SK-N-SH treated with all-trans-retinoic acid at 6 μM for 48 hours (cell line): Measurements from ENCODE around the gene FCAR.
"Not testable (repeated sequence)": the region's sequence is repeated elsewhere in the genome, so short reads cannot be mapped to it uniquely, and the experiment has no call there.

Source experiments
- ATAC-seq: fragments of 200-7000 bp; cut with Tn5 transposase; 3 replicates; pipeline ENCODE4 v1.9.1; 2020; ENCODE audit warnings: mild to moderate bottlenecking, moderate library complexity
- ARNTL ChIP-seq: fragments of 450-650 bp; formaldehyde crosslinking; IDR thresholded peaks from 2 replicates; pipeline ENCODE4 v1.5.0; 2020; ENCODE audit warnings: low read depth, mild to moderate bottlenecking, moderate library complexity, borderline replicate concordance
- BACH2 ChIP-seq: fragments of 250-450 bp; sonication (Bioruptor Pico); IDR thresholded peaks from 2 replicates; pipeline ENCODE4 v1.9.0; 2021; ENCODE audit warnings: mild to moderate bottlenecking, borderline replicate concordance
- CSDC2 ChIP-seq: fragments of 250-450 bp; sonication (Bioruptor Pico); IDR thresholded peaks from 2 replicates; pipeline ENCODE4 v1.5.0; 2020; ENCODE audit warnings: mild to moderate bottlenecking, moderate library complexity
- ESRRG ChIP-seq: fragments of 250-450 bp; sonication (Bioruptor Pico); IDR thresholded peaks from 2 replicates; pipeline ENCODE4 v1.6.1; 2021; ENCODE audit warnings: mild to moderate bottlenecking
- GLIS3 ChIP-seq: fragments of 250-450 bp; sonication (Bioruptor Pico); IDR thresholded peaks from 2 replicates; pipeline ENCODE4 v1.5.0; 2020; ENCODE audit warnings: mild to moderate bottlenecking, moderate library complexity
- ISL1 ChIP-seq: fragments of 250-450 bp; sonication (Bioruptor Pico); IDR thresholded peaks from 2 replicates; pipeline ENCODE4 v2.1.2; 2022; ENCODE audit warnings: mild to moderate bottlenecking, moderate library complexity
- PPARA ChIP-seq: fragments of 250-450 bp; sonication (Bioruptor Pico); IDR thresholded peaks from 2 replicates; pipeline ENCODE4 v1.5.0; 2020; ENCODE audit warnings: mild to moderate bottlenecking, borderline replicate concordance
- RARB ChIP-seq: fragments of 250-450 bp; sonication (Bioruptor Pico); IDR thresholded peaks from 2 replicates; pipeline ENCODE4 v1.8.0; 2021; ENCODE audit warnings: mild to moderate bottlenecking, moderate library complexity
- SNAI2 ChIP-seq: fragments of 250-450 bp; sonication (Bioruptor Pico); IDR thresholded peaks from 2 replicates; pipeline ENCODE4 v1.5.0; 2020; ENCODE audit warnings: mild to moderate bottlenecking, moderate library complexity
- TCF4 ChIP-seq: fragments of 250-450 bp; sonication (Bioruptor Pico); IDR thresholded peaks from 2 replicates; pipeline ENCODE4 v1.8.0; 2021; ENCODE audit warnings: mild to moderate bottlenecking, moderate library complexity, borderline replicate concordance
- ZC3H10 ChIP-seq: fragments of 250-450 bp; sonication (Bioruptor Pico); IDR thresholded peaks from 2 replicates; pipeline ENCODE4 v1.5.1; 2021; ENCODE audit warnings: mild to moderate bottlenecking, moderate library complexity
- ZFP3 ChIP-seq: fragments of 250-450 bp; sonication (Bioruptor Pico); IDR thresholded peaks from 2 replicates; pipeline ENCODE4 v1.5.0; 2020; ENCODE audit warnings: mild to moderate bottlenecking, moderate library complexity
- ZFP30 ChIP-seq: fragments of 450-650 bp; formaldehyde crosslinking; IDR thresholded peaks from 2 replicates; pipeline ENCODE4 v1.5.0; 2022; ENCODE audit warnings: mild to moderate bottlenecking, moderate library complexity
- ZNF565 ChIP-seq: fragments of 450-650 bp; formaldehyde crosslinking; conservative IDR thresholded peaks from 2 replicates; pipeline ENCODE4 v1.5.0; 2020; ENCODE audit warnings: low read depth, mild to moderate bottlenecking, moderate library complexity
- ZNF70 ChIP-seq: fragments of 450-650 bp; formaldehyde crosslinking; IDR thresholded peaks from 2 replicates; pipeline ENCODE4 v1.5.0; 2020; ENCODE audit warnings: mild to moderate bottlenecking, moderate library complexity
- ZNF8 ChIP-seq: fragments of 450-650 bp; formaldehyde crosslinking; IDR thresholded peaks from 2 replicates; pipeline ENCODE4 v1.5.0; 2020; ENCODE audit warnings: mild to moderate bottlenecking, moderate library complexity
- TF ChIP-seq, protein P1 (sequence below): fragments of 250-450 bp; sonication (Bioruptor Pico); IDR thresholded peaks from 2 replicates; pipeline ENCODE4 v1.5.1; 2020; ENCODE audit warnings: low read depth, mild to moderate bottlenecking, moderate library complexity
- TF ChIP-seq, protein P2 (sequence below): fragments of 250-450 bp; sonication (Bioruptor Pico); IDR thresholded peaks from 2 replicates; pipeline ENCODE4 v1.5.1; 2021; ENCODE audit warnings: mild to moderate bottlenecking, moderate library complexity
- TF ChIP-seq, protein P3 (sequence below): fragments of 250-450 bp; sonication (Bioruptor Pico); IDR thresholded peaks from 2 replicates; pipeline ENCODE4 v1.8.0; 2021; ENCODE audit warnings: low read depth, mild to moderate bottlenecking, moderate library complexity, borderline replicate concordance
- TF ChIP-seq, protein P4 (sequence below): fragments of 250-450 bp; sonication (Bioruptor Pico); IDR thresholded peaks from 2 replicates; pipeline ENCODE4 v1.8.0; 2020; ENCODE audit warnings: mild to moderate bottlenecking, moderate library complexity, borderline replicate concordance
- TF ChIP-seq, protein P5 (sequence below): fragments of 250-450 bp; sonication (Bioruptor Pico); IDR thresholded peaks from 2 replicates; pipeline ENCODE4 v1.5.0; 2020; ENCODE audit warnings: mild to moderate bottlenecking, moderate library complexity

The FCAR gene

DNA sequence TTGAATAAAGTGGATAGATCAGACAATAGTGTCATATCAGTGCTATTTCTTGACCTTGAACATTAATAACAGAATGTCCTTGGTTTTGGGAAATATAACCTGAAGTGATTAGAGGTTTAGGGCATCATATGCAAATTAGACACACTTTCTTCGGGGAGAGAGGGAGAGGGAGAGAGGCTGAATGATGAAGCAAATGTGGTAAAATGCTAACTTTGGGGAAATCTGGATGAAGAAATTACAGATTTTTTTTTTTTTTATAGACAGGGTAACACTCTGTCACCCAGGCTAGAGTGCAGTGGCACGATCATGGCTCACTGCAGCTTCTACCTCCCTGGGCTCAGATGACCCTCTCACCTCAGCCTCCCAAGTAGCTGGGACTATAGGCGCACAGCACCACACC lies 28.0 kb downstream of the FCAR start:
- TF ChIP-seq ZC3H10 (CRISPR knock-in tag) (no peak), ZNF565 (no peak), ISL1 (no peak), PPARA (CRISPR knock-in tag) (no peak), ZFP30 (CRISPR knock-in tag) (no peak), SNAI2 (CRISPR knock-in tag) (no peak)
- TF ChIP-seq, protein P1, sequence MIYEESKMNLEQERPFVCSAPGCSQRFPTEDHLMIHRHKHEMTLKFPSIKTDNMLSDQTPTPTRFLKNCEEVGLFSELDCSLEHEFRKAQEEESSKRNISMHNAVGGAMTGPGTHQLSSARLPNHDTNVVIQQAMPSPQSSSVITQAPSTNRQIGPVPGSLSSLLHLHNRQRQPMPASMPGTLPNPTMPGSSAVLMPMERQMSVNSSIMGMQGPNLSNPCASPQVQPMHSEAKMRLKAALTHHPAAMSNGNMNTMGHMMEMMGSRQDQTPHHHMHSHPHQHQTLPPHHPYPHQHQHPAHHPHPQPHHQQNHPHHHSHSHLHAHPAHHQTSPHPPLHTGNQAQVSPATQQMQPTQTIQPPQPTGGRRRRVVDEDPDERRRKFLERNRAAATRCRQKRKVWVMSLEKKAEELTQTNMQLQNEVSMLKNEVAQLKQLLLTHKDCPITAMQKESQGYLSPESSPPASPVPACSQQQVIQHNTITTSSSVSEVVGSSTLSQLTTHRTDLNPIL (CRISPR knock-in tag) = no peak

DNA sequence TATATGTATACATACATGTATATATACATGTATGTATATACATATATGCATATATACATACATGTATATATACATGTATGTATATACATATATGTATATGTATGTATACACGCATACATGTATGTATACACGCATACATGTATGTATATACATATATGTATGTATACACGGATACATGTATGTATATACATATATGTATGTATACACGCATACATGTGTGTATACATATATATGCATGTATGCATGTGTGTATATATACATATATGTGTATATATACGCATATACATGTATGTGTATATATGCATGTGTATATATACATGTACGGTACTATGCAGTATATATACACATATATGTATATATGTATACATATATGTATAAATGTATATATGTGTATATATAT lies 29.3 kb downstream of the FCAR start:
- no peak for ATAC-seq
- TF ChIP-seq, protein P2, sequence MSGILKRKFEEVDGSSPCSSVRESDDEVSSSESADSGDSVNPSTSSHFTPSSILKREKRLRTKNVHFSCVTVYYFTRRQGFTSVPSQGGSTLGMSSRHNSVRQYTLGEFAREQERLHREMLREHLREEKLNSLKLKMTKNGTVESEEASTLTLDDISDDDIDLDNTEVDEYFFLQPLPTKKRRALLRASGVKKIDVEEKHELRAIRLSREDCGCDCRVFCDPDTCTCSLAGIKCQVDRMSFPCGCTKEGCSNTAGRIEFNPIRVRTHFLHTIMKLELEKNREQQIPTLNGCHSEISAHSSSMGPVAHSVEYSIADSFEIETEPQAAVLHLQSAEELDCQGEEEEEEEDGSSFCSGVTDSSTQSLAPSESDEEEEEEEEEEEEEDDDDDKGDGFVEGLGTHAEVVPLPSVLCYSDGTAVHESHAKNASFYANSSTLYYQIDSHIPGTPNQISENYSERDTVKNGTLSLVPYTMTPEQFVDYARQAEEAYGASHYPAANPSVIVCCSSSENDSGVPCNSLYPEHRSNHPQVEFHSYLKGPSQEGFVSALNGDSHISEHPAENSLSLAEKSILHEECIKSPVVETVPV = no peak
- TF ChIP-seq ARNTL (no peak), ZC3H10 (CRISPR knock-in tag) (no peak), TCF4 (no peak), ZNF8 (CRISPR knock-in tag) (no peak), ZFP3 (CRISPR knock-in tag) (no peak), PPARA (CRISPR knock-in tag) (no peak), GLIS3 (CRISPR knock-in tag) (no peak), BACH2 (CRISPR knock-in tag) (no peak), ZFP30 (CRISPR knock-in tag) (no peak), ESRRG (CRISPR knock-in tag) (no peak), SNAI2 (CRISPR knock-in tag) (no peak), CSDC2 (CRISPR knock-in tag) (no peak)
- TF ChIP-seq, protein P1 (CRISPR knock-in tag) = no peak
- TF ChIP-seq, protein P3, sequence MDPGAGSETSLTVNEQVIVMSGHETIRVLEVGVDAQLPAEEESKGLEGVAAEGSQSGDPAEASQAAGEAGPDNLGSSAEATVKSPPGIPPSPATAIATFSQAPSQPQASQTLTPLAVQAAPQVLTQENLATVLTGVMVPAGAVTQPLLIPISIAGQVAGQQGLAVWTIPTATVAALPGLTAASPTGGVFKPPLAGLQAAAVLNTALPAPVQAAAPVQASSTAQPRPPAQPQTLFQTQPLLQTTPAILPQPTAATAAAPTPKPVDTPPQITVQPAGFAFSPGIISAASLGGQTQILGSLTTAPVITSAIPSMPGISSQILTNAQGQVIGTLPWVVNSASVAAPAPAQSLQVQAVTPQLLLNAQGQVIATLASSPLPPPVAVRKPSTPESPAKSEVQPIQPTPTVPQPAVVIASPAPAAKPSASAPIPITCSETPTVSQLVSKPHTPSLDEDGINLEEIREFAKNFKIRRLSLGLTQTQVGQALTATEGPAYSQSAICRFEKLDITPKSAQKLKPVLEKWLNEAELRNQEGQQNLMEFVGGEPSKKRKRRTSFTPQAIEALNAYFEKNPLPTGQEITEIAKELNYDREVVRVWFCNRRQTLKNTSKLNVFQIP (CRISPR knock-in tag) = no peak
- TF ChIP-seq, protein P4, sequence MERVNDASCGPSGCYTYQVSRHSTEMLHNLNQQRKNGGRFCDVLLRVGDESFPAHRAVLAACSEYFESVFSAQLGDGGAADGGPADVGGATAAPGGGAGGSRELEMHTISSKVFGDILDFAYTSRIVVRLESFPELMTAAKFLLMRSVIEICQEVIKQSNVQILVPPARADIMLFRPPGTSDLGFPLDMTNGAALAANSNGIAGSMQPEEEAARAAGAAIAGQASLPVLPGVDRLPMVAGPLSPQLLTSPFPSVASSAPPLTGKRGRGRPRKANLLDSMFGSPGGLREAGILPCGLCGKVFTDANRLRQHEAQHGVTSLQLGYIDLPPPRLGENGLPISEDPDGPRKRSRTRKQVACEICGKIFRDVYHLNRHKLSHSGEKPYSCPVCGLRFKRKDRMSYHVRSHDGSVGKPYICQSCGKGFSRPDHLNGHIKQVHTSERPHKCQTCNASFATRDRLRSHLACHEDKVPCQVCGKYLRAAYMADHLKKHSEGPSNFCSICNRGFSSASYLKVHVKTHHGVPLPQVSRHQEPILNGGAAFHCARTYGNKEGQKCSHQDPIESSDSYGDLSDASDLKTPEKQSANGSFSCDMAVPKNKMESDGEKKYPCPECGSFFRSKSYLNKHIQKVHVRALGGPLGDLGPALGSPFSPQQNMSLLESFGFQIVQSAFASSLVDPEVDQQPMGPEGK (CRISPR knock-in tag) = no peak

More for the DNA sequence above, 28.0 kb downstream of the FCAR start:
- no peak for ATAC-seq

DNA sequence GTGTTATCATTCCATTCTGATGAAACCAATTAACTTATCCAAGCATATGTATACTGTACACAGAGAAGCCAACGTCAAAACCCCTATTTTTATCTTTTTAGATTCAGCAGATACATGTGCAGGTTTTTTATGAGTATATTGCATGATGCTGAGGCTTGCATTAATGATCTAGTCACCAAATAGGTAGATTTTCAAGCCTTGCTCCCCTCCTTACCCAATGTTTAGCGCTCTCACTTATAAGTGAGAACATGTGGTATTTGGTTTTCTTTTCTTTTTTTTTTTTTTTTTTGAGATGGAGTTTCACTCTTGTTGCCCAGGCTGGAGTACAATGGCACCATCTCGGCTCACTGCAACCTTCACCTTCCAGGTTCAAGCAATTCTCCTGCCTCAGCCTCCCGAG lies 30.2 kb downstream of the FCAR start:
- ATAC-seq = not testable (repeated sequence)

DNA sequence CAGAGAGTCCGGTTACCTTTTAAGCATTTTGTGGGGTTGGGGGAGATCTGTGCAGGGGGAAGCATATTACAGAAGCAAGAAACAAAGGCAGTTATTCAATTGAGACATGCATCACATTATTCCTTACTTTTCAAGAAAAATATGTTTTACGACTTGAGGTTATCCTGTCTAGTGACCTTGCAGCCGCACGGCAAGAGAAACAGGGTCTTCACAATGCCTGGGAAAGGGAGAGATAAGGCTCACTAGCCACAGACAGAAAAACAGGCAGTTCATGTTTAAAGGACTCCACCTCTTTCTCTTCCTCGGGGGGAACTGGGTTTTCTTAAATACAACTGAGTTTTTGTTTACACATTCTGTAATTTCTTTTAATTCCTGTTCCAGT lies 31.4 kb downstream of the FCAR start:
- no peak for ATAC-seq
- TF ChIP-seq ZNF565 = no peak
- TF ChIP-seq ZNF70 (CRISPR knock-in tag) = no peak
- no peak for TF ChIP-seq SNAI2 (CRISPR knock-in tag)
- no peak for TF ChIP-seq TCF4
- TF ChIP-seq, protein P5, sequence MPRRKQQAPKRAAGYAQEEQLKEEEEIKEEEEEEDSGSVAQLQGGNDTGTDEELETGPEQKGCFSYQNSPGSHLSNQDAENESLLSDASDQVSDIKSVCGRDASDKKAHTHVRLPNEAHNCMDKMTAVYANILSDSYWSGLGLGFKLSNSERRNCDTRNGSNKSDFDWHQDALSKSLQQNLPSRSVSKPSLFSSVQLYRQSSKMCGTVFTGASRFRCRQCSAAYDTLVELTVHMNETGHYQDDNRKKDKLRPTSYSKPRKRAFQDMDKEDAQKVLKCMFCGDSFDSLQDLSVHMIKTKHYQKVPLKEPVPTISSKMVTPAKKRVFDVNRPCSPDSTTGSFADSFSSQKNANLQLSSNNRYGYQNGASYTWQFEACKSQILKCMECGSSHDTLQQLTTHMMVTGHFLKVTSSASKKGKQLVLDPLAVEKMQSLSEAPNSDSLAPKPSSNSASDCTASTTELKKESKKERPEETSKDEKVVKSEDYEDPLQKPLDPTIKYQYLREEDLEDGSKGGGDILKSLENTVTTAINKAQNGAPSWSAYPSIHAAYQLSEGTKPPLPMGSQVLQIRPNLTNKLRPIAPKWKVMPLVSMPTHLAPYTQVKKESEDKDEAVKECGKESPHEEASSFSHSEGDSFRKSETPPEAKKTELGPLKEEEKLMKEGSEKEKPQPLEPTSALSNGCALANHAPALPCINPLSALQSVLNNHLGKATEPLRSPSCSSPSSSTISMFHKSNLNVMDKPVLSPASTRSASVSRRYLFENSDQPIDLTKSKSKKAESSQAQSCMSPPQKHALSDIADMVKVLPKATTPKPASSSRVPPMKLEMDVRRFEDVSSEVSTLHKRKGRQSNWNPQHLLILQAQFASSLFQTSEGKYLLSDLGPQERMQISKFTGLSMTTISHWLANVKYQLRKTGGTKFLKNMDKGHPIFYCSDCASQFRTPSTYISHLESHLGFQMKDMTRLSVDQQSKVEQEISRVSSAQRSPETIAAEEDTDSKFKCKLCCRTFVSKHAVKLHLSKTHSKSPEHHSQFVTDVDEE (CRISPR knock-in tag) = no peak
- TF ChIP-seq RARB (CRISPR knock-in tag) = no peak
- TF ChIP-seq GLIS3 (CRISPR knock-in tag) = no peak
- TF ChIP-seq CSDC2 (CRISPR knock-in tag) = no peak
- TF ChIP-seq, protein P1 (CRISPR knock-in tag) = no peak
- TF ChIP-seq ZFP30 (CRISPR knock-in tag) = no peak
- no peak for TF ChIP-seq BACH2 (CRISPR knock-in tag)
- TF ChIP-seq, protein P2 = no peak
- no peak for TF ChIP-seq ARNTL
- TF ChIP-seq ZNF8 (CRISPR knock-in tag) = no peak
